Fibroblast of lung (primary cell): Measurements from ENCODE around the gene NTSR2. TPM values are rescaled to one million over a fixed set of nuclear protein-coding genes. Genes with fewer than 3 reads are reported as not detected.
"Not testable (repeated sequence)": the region's sequence is repeated elsewhere in the genome, so short reads cannot be mapped to it uniquely, and the experiment has no call there.

Experiments
- DNase-seq, 2 donors: peaks; one replicate each; pipeline versions ENCODE4 v3.0.0 to v3.0.0-alpha.2; 2010; ENCODE audit warnings: low read depth in 2 of 2
- H2AFZ ChIP-seq: 2 replicates; pipeline ENCODE4 v1.5.1; 2012; ENCODE audit warnings: low read length, control low read depth, inconsistent platforms
- H3K27ac ChIP-seq: 2 replicates; pipeline ENCODE4 v1.5.1; 2011; ENCODE audit warnings: low read length, control low read depth; ENCODE audit not compliant: insufficient read depth
- H3K27me3 ChIP-seq: 2 replicates; pipeline ENCODE4 v1.5.1; 2011; ENCODE audit warnings: mild to moderate bottlenecking, low read length; ENCODE audit not compliant: control insufficient read depth, insufficient read depth
- H3K36me3 ChIP-seq: 2 replicates; pipeline ENCODE4 v1.5.1; 2011; ENCODE audit warnings: low read length; ENCODE audit not compliant: control insufficient read depth, insufficient read depth
- H3K4me1 ChIP-seq: 2 replicates; pipeline ENCODE4 v1.5.1; 2011; ENCODE audit warnings: low read length; ENCODE audit not compliant: control insufficient read depth, insufficient read depth; ENCODE audit errors: extremely low read depth
- H3K4me2 ChIP-seq: 2 replicates; pipeline ENCODE4 v1.5.1; 2011; ENCODE audit warnings: low read length, control low read depth; ENCODE audit not compliant: insufficient read depth; ENCODE audit errors: extremely low read depth
- H3K4me3 ChIP-seq, 4 experiments: fragments of 200-600 bp in 1 of 4; sonication (generic) in 1 of 4; replicated peaks in 1 of 4; 2 replicates each; pipeline ENCODE4 v1.5.1; 2011 to 2016; ENCODE audit warnings: low read length in 4 of 4, low read depth in 3 of 4, mild to moderate bottlenecking in 3 of 4, control low read depth in 2 of 4, inconsistent platforms in 1 of 4, mixed read lengths in 1 of 4; ENCODE audit not compliant: insufficient read depth in 1 of 4; ENCODE audit errors: control extremely low read depth in 1 of 4
- H3K79me2 ChIP-seq: 2 replicates; pipeline ENCODE4 v1.5.1; 2012; ENCODE audit warnings: mild to moderate bottlenecking, low read length, inconsistent platforms; ENCODE audit not compliant: control insufficient read depth, insufficient read depth
- H3K9ac ChIP-seq: 2 replicates; pipeline ENCODE4 v1.5.1; 2011; ENCODE audit warnings: mild to moderate bottlenecking, low read length, control low read depth; ENCODE audit not compliant: insufficient read depth
- H3K9me3 ChIP-seq: 2 replicates; pipeline ENCODE4 v1.5.1; 2012; ENCODE audit warnings: low read depth, low read length; ENCODE audit not compliant: control insufficient read depth, insufficient read depth
- H4K20me1 ChIP-seq: 2 replicates; pipeline ENCODE4 v1.5.1; 2011; ENCODE audit warnings: low read length; ENCODE audit not compliant: control insufficient read depth, insufficient read depth; ENCODE audit errors: extremely low read depth
- CTCF ChIP-seq, 2 donors: IDR thresholded peaks in 1 of 2; conservative IDR thresholded peaks in 1 of 2; 1 replicate in 1 of 2; 2 replicates in 1 of 2; pipeline ENCODE4 v1.5.1; 2011 to 2012; ENCODE audit warnings: low read length in 2 of 2, control low read depth in 1 of 2, inconsistent platforms in 1 of 2, low read depth in 1 of 2, mild to moderate bottlenecking in 1 of 2
- EZH2 ChIP-seq: IDR thresholded peaks from 2 replicates; pipeline ENCODE4 v1.5.1; 2012; ENCODE audit warnings: low read length, control low read depth, mild to moderate bottlenecking; ENCODE audit errors: missing control alignments
- polyA plus RNA-seq, 2 donors: library from polyadenylated mRNA; depleted of rRNA in 1 of 2; stranded (reverse) in 1 of 2; unstranded in 1 of 2; fragments of >200 nt; gene quantifications; 2 replicates each; pipeline ENCODE4 v1.2.1, GENCODE V29; 2011 to 2012; ENCODE audit warnings: missing spikeins in 1 of 2
- total RNA-seq: library from RNA; depleted of rRNA; stranded (reverse); fragments of >200 nt; gene quantifications from 2 replicates; pipeline ENCODE4 v1.2.1, GENCODE V29; 2014

NTSR2 gene
- total and polyA plus RNA-seq, 2 donors (not counting 1 experiment from before 2014, with no cell fraction given), result not detected

GRCh38 chr2:11661891-11662435 lies 8.0 kb downstream of the NTSR2 start:
- TF ChIP-seq EZH2, result no peak
- no peak for TF ChIP-seq CTCF (conservative IDR thresholded peaks at IDR 0.05 in 1 of 2, IDR thresholded peaks at IDR 0.05 in 1 of 2; ENCODE audit: low read depth in 1 of 2, low read length in 2 of 2)
- Histone ChIP-seq H3K36me3 (no peaks in the 10 kb centered on the region), H3K27me3 (peaks cover 6% of the 10 kb centered on the region)

GRCh38 chr2:11660396-11660795 lies 9.6 kb downstream of the NTSR2 start:
- H3K4me1 ChIP-seq, H3K9ac ChIP-seq, H3K4me3 ChIP-seq, DNase-seq, H4K20me1 ChIP-seq, H3K36me3 ChIP-seq, H3K27ac ChIP-seq, H2AFZ ChIP-seq, H3K27me3 ChIP-seq, H3K9me3 ChIP-seq, H3K79me2 ChIP-seq, H3K4me2 ChIP-seq: not testable (repeated sequence)

More at GRCh38 chr2:11661891-11662435, 8.0 kb downstream of the NTSR2 start:
- Histone ChIP-seq H3K4me1 (no peaks in the 10 kb centered on the region), H3K4me3 (no peak overlapping the region), H3K9me3 (no peaks in the 10 kb centered on the region), H3K4me2 (no peak overlapping the region), H3K79me2 (no peaks in the 10 kb centered on the region), H2AFZ (no peak overlapping the region), H3K27ac (no peak overlapping the region), H4K20me1 (no peaks in the 10 kb centered on the region), H3K9ac (no peak overlapping the region)
- DNase-seq, result no peak

GRCh38 chr2:11659851-11660250 lies 10.1 kb downstream of the NTSR2 start:
- Histone ChIP-seq H2AFZ (no peak overlapping the region), H3K9me3 (no peaks in the 10 kb centered on the region), H3K4me1 (no peaks in the 10 kb centered on the region), H3K36me3 (no peaks in the 10 kb centered on the region), H3K4me2 (no peak overlapping the region), H3K9ac (no peak overlapping the region), H3K27ac (no peak overlapping the region), H4K20me1 (no peaks in the 10 kb centered on the region), H3K79me2 (no peaks in the 10 kb centered on the region), H3K4me3 (no peak overlapping the region), H3K27me3 (peaks cover 6% of the 10 kb centered on the region)
- no peak for DNase-seq
- TF ChIP-seq EZH2 (no peak), CTCF (conservative IDR thresholded peaks at IDR 0.05 in 1 of 2, IDR thresholded peaks at IDR 0.05 in 1 of 2; ENCODE audit: low read depth in 1 of 2, low read length in 2 of 2) (no peak)
